Esophagus squamous epithelium (tissue), 5 donors: ENCODE data around the gene CORO1C. TPM values are rescaled to one million over a fixed set of nuclear protein-coding genes. Genes with fewer than 3 reads are reported as not detected.

ENCODE experiments used
- DNase-seq: peaks from one replicate; lab custom pipeline; 2025; lab: John Stamatoyannopoulos, UW
- H3K27ac ChIP-seq, 4 donors: fragments of 200-600 bp; sonication (generic); one replicate each; pipeline ENCODE4 v1.5.1; 2016 to 2019; ENCODE audit warnings: mild to moderate bottlenecking in 1 of 4
- H3K27me3 ChIP-seq, 4 donors: fragments of 200-600 bp; sonication (generic); 1 replicate in 3 of 4; 2 replicates in 1 of 4; pipeline versions ENCODE4 v1.5.1 to v1.6.0; 2017 to 2021; ENCODE audit warnings: antibody characterized with exemption in 1 of 4
- H3K36me3 ChIP-seq, 3 donors: fragments of 200-600 bp; sonication (generic); one replicate each; pipeline ENCODE4 v1.5.1; 2016 to 2019
- H3K4me1 ChIP-seq, 3 donors: fragments of 200-600 bp; sonication (generic); one replicate each; pipeline ENCODE4 v1.5.1; 2017 to 2019
- H3K4me3 ChIP-seq, 4 donors: fragments of 200-600 bp; sonication (generic); 1 replicate in 3 of 4; 2 replicates in 1 of 4; pipeline ENCODE4 v1.5.1; 2016 to 2019; ENCODE audit warnings: mild to moderate bottlenecking in 2 of 4, moderate library complexity in 1 of 4
- H3K9me3 ChIP-seq, 3 donors: fragments of 200-600 bp; sonication (generic); one replicate each; pipeline ENCODE4 v1.5.1; 2016 to 2019
- CTCF ChIP-seq, 6 experiments: fragments of 450-650 bp in 4 of 6; fragments of 200-600 bp in 2 of 6; sonication (generic) in 2 of 6; IDR thresholded peaks; one replicate each; pipeline ENCODE4 v1.5.1; 2016 to 2019; ENCODE audit warnings: antibody characterized with exemption in 6 of 6, mild to moderate bottlenecking in 4 of 6, moderate library complexity in 4 of 6
- POLR2A ChIP-seq, 4 donors: fragments of 450-650 bp; IDR thresholded peaks; one replicate each; pipeline ENCODE4 v1.6.1; 2017; ENCODE audit warnings: antibody characterized with exemption in 4 of 4, mild to moderate bottlenecking in 4 of 4, moderate library complexity in 3 of 4
- WGBS, 2 donors: methylation state at CpG; one replicate each; pipeline ENCODE4 v1.1.5; 2018; 5-methylcytosine and 5-hydroxymethylcytosine counted together
- intact Hi-C: fragments of 100-400 bp; cut with DNase I; formaldehyde crosslinking; loops from one replicate; pipeline ENCODE4 v1.15.0; 2022
- total RNA-seq, 4 donors: library from RNA; depleted of rRNA; stranded (reverse); fragments of >200 nt; gene quantifications; one replicate each; pipeline ENCODE4 v1.1.0, GENCODE V29; 2016
- donor health status: DM: yes; HTN: yes; CAD: no.

CORO1C gene
- total RNA-seq, 4 donors from 2014 or later = 67.2 to 142 (median 114) TPM

DNA sequence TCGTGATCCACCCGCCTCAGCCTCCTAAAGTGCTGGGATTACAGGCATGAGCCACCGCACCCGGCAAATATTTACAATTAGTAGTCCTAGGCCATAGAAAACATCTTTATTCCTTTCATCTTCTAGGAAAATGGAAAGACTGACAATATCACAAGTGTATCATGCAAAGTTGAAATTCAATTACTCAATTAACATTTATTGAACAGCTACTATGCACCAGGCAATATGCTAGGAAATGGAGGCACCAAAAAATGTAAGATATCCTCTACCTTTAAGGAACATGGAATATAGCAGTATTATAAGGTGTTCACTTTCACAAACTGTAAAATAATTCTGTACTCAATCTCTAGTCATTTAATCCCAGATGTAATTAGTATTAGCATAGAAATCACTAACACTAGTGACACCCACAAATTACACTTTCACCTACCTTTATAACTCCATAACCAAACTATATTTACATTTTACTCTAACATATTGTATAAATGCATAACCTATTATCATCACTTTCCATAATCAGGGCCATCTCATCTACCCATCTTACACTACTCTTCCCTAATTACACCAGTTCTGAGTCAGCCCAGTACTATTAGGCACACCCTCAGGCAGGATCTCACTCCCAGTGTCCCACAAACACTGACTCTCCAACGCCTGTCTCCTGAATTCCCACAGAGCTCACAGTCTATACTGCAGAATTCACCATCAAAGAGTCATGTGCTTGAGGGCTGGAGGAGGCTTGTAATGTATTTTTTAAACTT is 10.4 kb downstream of the CORO1C start:
- no peak for TF ChIP-seq POLR2A (IDR thresholded peaks at IDR 0.05)
- TF ChIP-seq CTCF (IDR thresholded peaks at IDR 0.05) = no peak
- no peak for DNase-seq
- WGBS, 2 donors = 77 to 79% methylated on average over 5 of the region's 5 CpGs
- Histone ChIP-seq H3K4me1 (peaks cover 22 to 88% (median 66%) of the 10 kb centered on the region in 3 donors), H3K27ac (peak overlapping the region in 2 of 4 donors; percentile 75 to 79), H3K27me3 (no peaks in the 10 kb centered on the region), H3K9me3 (no peaks in the 10 kb centered on the region), H3K36me3 (peaks cover 0 to 14% (median 4%) of the 10 kb centered on the region in 3 donors), H3K4me3 (no peak overlapping the region)
- intact Hi-C loops = no loop called here

- TF ChIP-seq POLR2A (IDR thresholded peaks at IDR 0.05) = no peak
- TF ChIP-seq CTCF (IDR thresholded peaks at IDR 0.05) = no peak
- intact Hi-C loops = no loop called here
- no peaks in the 10 kb centered on the region for H3K27me3 ChIP-seq
- H3K4me1 ChIP-seq = peaks cover 4 to 86% (median 54%) of the 10 kb centered on the region in 3 donors
- H3K9me3 ChIP-seq = no peaks in the 10 kb centered on the region
- no peak for DNase-seq
- 84 to 95% methylated on average over 5 of the region's 5 CpGs for WGBS, 2 donors
- H3K36me3 ChIP-seq = peaks cover 0 to 14% (median 4%) of the 10 kb centered on the region in 3 donors
- H3K27ac ChIP-seq = no peak overlapping the region
- H3K4me3 ChIP-seq = no peak overlapping the region
Observed at GRCh38 chr12:108717243-108717642, 14.1 kb downstream of the CORO1C start.

GRCh38 chr12:108714866-108715265 is 16.5 kb downstream of the CORO1C start:
- 83 to 88% methylated on average over 5 of the region's 5 CpGs for WGBS, 2 donors
- TF ChIP-seq CTCF (IDR thresholded peaks at IDR 0.05) (no peak), POLR2A (IDR thresholded peaks at IDR 0.05) (no peak)
- Histone ChIP-seq H3K27ac (peak overlapping the region in 1 of 4 donors; percentile 8), H3K27me3 (no peaks in the 10 kb centered on the region), H3K4me1 (peaks cover 6 to 81% (median 50%) of the 10 kb centered on the region in 3 donors), H3K36me3 (peaks cover 0 to 14% (median 4%) of the 10 kb centered on the region in 3 donors), H3K9me3 (no peaks in the 10 kb centered on the region), H3K4me3 (no peak overlapping the region)
- DNase-seq = no peak
- intact Hi-C loops = no loop called here

DNA sequence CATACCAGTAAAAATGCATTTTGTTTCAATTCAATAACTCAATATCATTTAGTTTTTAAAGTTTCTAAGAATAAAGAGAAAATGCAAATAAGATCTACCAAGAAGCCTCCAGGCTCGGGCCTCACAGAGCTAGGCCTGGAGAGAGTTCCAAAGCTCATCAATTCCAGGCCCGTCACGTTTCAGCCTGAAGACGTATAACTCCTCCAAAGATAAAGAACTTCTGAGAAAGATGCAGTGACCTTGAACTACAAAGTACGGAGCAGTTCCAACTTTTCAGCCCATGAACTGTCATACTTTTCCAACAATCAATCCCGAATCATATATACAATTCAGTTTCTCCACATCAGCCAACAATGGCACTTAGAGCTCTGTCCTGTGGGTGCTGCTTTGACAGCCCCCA is 17.8 kb downstream of the CORO1C start:
- Histone ChIP-seq H3K4me3 (no peak overlapping the region), H3K9me3 (no peaks in the 10 kb centered on the region), H3K27me3 (no peaks in the 10 kb centered on the region), H3K27ac (peak overlapping the region in 2 of 4 donors; percentile 31 to 56), H3K36me3 (peaks cover 0 to 14% (median 4%) of the 10 kb centered on the region in 3 donors), H3K4me1 (peaks cover 6 to 80% (median 48%) of the 10 kb centered on the region in 3 donors)
- TF ChIP-seq POLR2A (IDR thresholded peaks at IDR 0.05) = no peak
- TF ChIP-seq CTCF (IDR thresholded peaks at IDR 0.05) = no peak
- WGBS, 2 donors = 38 to 54% methylated on average over 6 of the region's 6 CpGs
- intact Hi-C loops = no loop called here
- DNase-seq = no peak

GRCh38 chr12:108712925-108713203 is 18.5 kb downstream of the CORO1C start:
- Histone ChIP-seq H3K27me3 (no peaks in the 10 kb centered on the region), H3K9me3 (no peaks in the 10 kb centered on the region), H3K36me3 (peaks cover 0 to 14% (median 4%) of the 10 kb centered on the region in 3 donors), H3K4me3 (no peak overlapping the region), H3K27ac (peak overlapping the region in 1 of 4 donors; percentile 56), H3K4me1 (peaks cover 6 to 74% (median 45%) of the 10 kb centered on the region in 3 donors)
- intact Hi-C loops = no loop called here
- TF ChIP-seq POLR2A (IDR thresholded peaks at IDR 0.05) (no peak), CTCF (IDR thresholded peaks at IDR 0.05) (no peak)
- DNase-seq = no peak
- WGBS, 2 donors = 23 to 41% methylated on average over 2 of the region's 2 CpGs
